ENCODE results near the gene RPS25. TPM values are rescaled to one million over a fixed set of nuclear protein-coding genes. Genes with fewer than 3 reads are reported as not detected.
A peak's percentile ranks its signal among the peaks of the same experiment; 100 is the strongest.

Gene RPS25
- total and polyA plus RNA-seq, 9 of the 15 experiments (the other 6 are each of a cell fraction or from before 2014, with no cell fraction given), result 1,553 to 5,486 (median 2,471) TPM

GRCh38 chr11:119056421-119056999, 38.4 kb upstream of the RPS25 start:
- peaks cover 51% of the 10 kb centered on the region for H3K36me3 ChIP-seq (ENCODE audit: control insufficient read depth, insufficient read depth, low read length)
- peak overlapping the region; percentile 91 for H3K4me2 ChIP-seq (ENCODE audit: insufficient read depth, low read length)
- H3K4me1 ChIP-seq (replicated peaks in 1 of 2; ENCODE audit: control insufficient read depth in 2 of 2, insufficient read depth in 2 of 2, low read length in 2 of 2), result peaks cover 18 to 21% of the 10 kb centered on the region in 2 experiments; a peak in 3 of 5 replicates
- BruUV-seq (replicated peaks), result no TSS peak
- FAIRE-seq (no peak), ATAC-seq (peak; percentile 24), DNase-seq (ENCODE audit: extremely low read depth in 1 of 4, low spot score in 3 of 4) (peak in 3 of 4 experiments; percentile 34 to 61 (median 38))
- H4K20me1 ChIP-seq (replicated peaks; ENCODE audit: control insufficient read depth, insufficient read depth, low read length), result no peaks in the 10 kb centered on the region
- peak overlapping the region; percentile 82 for H2AFZ ChIP-seq (ENCODE audit: low read depth, low read length)
- in situ Hi-C loops (cut with MboI), result no loop called here
- peak overlapping the region; percentile 94 to 97 for H3K9ac ChIP-seq (ENCODE audit: insufficient read depth in 1 of 2, low read depth in 2 of 2, low read length in 2 of 2)
- H3K9me3 ChIP-seq (replicated peaks; ENCODE audit: control insufficient read depth, insufficient read depth, low read depth, low read length), result no peaks in the 10 kb centered on the region
- peak overlapping the region; percentile 95 for H3K27ac ChIP-seq (ENCODE audit: extremely low read depth, low read depth, low read length)
- CTCF ChIA-PET (ENCODE audit: low intra/inter-chr PET ratio), result no interaction called here
- POLR2A ChIA-PET, result interaction anchor here (0.6 to 8.8 kb wide), 21 partner anchors 10 to 267 kb away, joined by 3 to 132 read pairs (median 4); partner anchors contain the start of genes HMBS and VPS11
- peak overlapping the region; percentile 98 for H3K4me3 ChIP-seq
- no peaks in the 10 kb centered on the region for H3K27me3 ChIP-seq (ENCODE audit: control insufficient read depth in 2 of 2, insufficient read depth in 2 of 2, low read length in 2 of 2)
- under 1% methylated on average over 39 of the region's 48 CpGs for WGBS (ENCODE audit: insufficient coverage, low coverage, missing lambda C conversion rate)
- no peaks in the 10 kb centered on the region for H3K9me1 ChIP-seq (ENCODE audit: control insufficient read depth, insufficient read depth, low read length)
- H3K79me2 ChIP-seq (ENCODE audit: control insufficient read depth, insufficient read depth, low read length), result peaks cover 48% of the 10 kb centered on the region
- intact Hi-C loops (cut with micrococcal nuclease), result loop anchor here (2.0 kb wide), 2 partner anchors 38 kb away; partner anchors contain the start of genes RPS25 and TRAPPC4
- TF ChIP-seq, protein P1, sequence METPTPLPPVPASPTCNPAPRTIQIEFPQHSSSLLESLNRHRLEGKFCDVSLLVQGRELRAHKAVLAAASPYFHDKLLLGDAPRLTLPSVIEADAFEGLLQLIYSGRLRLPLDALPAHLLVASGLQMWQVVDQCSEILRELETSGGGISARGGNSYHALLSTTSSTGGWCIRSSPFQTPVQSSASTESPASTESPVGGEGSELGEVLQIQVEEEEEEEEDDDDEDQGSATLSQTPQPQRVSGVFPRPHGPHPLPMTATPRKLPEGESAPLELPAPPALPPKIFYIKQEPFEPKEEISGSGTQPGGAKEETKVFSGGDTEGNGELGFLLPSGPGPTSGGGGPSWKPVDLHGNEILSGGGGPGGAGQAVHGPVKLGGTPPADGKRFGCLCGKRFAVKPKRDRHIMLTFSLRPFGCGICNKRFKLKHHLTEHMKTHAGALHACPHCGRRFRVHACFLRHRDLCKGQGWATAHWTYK (CRISPR knock-in tag; IDR thresholded peaks at IDR 0.05), result peak; percentile 84
- TF ChIP-seq ZNF324 (CRISPR knock-in tag; IDR thresholded peaks at IDR 0.05) (0 out of 2 replicates have a peak, but pooled peaks have one; percentile 28), NUFIP1 (IDR thresholded peaks at IDR 0.05; ENCODE audit: partially characterized antibody) (no peak), BHLHE40 (IDR thresholded peaks at IDR 0.05; ENCODE audit: low read length) (no peak), KLF13 (tag; IDR thresholded peaks at IDR 0.05; ENCODE audit: borderline replicate concordance, low read depth) (peak; percentile 46; the same call in 1 of the 2 replicates), HNRNPLL (IDR thresholded peaks at IDR 0.05; ENCODE audit: low read depth, low read length, poor library complexity, severe bottlenecking) (no peak), CSDE1 (IDR thresholded peaks at IDR 0.05) (peak in 1 of 2 experiments; percentile 29; a peak in 1 of 4 replicates), USF1 (CRISPR knock-in tag; IDR thresholded peaks at IDR 0.05) (no peak), SLC30A9 (CRISPR knock-in tag; IDR thresholded peaks at IDR 0.05) (0 out of 2 replicates have a peak, but pooled peaks have one; percentile 31)
- TF ChIP-seq, protein P2, sequence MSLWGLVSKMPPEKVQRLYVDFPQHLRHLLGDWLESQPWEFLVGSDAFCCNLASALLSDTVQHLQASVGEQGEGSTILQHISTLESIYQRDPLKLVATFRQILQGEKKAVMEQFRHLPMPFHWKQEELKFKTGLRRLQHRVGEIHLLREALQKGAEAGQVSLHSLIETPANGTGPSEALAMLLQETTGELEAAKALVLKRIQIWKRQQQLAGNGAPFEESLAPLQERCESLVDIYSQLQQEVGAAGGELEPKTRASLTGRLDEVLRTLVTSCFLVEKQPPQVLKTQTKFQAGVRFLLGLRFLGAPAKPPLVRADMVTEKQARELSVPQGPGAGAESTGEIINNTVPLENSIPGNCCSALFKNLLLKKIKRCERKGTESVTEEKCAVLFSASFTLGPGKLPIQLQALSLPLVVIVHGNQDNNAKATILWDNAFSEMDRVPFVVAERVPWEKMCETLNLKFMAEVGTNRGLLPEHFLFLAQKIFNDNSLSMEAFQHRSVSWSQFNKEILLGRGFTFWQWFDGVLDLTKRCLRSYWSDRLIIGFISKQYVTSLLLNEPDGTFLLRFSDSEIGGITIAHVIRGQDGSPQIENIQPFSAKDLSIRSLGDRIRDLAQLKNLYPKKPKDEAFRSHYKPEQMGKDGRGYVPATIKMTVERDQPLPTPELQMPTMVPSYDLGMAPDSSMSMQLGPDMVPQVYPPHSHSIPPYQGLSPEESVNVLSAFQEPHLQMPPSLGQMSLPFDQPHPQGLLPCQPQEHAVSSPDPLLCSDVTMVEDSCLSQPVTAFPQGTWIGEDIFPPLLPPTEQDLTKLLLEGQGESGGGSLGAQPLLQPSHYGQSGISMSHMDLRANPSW (CRISPR knock-in tag; IDR thresholded peaks at IDR 0.05), result 0 out of 2 replicates have a peak, but pooled peaks have one; percentile 62
- TF ChIP-seq, protein P3, sequence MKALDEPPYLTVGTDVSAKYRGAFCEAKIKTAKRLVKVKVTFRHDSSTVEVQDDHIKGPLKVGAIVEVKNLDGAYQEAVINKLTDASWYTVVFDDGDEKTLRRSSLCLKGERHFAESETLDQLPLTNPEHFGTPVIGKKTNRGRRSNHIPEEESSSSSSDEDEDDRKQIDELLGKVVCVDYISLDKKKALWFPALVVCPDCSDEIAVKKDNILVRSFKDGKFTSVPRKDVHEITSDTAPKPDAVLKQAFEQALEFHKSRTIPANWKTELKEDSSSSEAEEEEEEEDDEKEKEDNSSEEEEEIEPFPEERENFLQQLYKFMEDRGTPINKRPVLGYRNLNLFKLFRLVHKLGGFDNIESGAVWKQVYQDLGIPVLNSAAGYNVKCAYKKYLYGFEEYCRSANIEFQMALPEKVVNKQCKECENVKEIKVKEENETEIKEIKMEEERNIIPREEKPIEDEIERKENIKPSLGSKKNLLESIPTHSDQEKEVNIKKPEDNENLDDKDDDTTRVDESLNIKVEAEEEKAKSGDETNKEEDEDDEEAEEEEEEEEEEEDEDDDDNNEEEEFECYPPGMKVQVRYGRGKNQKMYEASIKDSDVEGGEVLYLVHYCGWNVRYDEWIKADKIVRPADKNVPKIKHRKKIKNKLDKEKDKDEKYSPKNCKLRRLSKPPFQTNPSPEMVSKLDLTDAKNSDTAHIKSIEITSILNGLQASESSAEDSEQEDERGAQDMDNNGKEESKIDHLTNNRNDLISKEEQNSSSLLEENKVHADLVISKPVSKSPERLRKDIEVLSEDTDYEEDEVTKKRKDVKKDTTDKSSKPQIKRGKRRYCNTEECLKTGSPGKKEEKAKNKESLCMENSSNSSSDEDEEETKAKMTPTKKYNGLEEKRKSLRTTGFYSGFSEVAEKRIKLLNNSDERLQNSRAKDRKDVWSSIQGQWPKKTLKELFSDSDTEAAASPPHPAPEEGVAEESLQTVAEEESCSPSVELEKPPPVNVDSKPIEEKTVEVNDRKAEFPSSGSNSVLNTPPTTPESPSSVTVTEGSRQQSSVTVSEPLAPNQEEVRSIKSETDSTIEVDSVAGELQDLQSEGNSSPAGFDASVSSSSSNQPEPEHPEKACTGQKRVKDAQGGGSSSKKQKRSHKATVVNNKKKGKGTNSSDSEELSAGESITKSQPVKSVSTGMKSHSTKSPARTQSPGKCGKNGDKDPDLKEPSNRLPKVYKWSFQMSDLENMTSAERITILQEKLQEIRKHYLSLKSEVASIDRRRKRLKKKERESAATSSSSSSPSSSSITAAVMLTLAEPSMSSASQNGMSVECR (CRISPR knock-in tag; IDR thresholded peaks at IDR 0.05), result peak; percentile 51

Measured in K562 (cell line).